ENCODE results near the gene CORO1C.

The CORO1C gene

DNA sequence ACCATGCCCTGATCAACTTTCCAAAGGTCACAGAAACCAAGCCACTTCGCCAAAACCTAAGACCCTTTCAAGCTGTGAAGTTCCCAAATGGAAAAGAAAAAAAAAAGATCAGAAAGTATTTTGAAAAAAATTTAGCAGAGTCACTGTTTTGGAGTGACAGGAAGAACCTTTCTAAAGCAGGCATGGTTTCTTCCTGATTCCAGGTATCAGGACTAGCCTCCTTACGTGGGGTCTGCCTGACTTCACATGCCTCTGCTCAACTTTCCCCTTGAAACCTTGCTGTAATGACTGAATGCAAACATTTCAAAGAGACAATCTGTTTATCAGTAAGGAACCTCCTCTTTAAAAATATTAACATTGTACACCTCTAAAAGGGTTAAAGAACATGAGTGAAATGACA lies 9.5 kb downstream of the CORO1C start:
- no peak for DNase-seq (ENCODE audit: low spot score)
- H3K27ac ChIP-seq: peak overlapping the region; percentile 68
- TF ChIP-seq, protein P1, sequence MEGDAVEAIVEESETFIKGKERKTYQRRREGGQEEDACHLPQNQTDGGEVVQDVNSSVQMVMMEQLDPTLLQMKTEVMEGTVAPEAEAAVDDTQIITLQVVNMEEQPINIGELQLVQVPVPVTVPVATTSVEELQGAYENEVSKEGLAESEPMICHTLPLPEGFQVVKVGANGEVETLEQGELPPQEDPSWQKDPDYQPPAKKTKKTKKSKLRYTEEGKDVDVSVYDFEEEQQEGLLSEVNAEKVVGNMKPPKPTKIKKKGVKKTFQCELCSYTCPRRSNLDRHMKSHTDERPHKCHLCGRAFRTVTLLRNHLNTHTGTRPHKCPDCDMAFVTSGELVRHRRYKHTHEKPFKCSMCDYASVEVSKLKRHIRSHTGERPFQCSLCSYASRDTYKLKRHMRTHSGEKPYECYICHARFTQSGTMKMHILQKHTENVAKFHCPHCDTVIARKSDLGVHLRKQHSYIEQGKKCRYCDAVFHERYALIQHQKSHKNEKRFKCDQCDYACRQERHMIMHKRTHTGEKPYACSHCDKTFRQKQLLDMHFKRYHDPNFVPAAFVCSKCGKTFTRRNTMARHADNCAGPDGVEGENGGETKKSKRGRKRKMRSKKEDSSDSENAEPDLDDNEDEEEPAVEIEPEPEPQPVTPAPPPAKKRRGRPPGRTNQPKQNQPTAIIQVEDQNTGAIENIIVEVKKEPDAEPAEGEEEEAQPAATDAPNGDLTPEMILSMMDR (conservative IDR thresholded peaks at IDR 0.05; ENCODE audit: low read depth): no peak
- ChIA-PET CTCF (interaction anchor here (0.7 to 1.4 kb wide), 2 partner anchors 40 to 57 kb away, joined by 4 read pairs; no protein-coding TSS in a partner anchor), POLR2A (ENCODE audit: low non-redundant PET) (interaction anchor here (0.6 kb wide), 1 partner anchor 82 kb away, joined by 4 read pairs; no protein-coding TSS in a partner anchor)

DNA sequence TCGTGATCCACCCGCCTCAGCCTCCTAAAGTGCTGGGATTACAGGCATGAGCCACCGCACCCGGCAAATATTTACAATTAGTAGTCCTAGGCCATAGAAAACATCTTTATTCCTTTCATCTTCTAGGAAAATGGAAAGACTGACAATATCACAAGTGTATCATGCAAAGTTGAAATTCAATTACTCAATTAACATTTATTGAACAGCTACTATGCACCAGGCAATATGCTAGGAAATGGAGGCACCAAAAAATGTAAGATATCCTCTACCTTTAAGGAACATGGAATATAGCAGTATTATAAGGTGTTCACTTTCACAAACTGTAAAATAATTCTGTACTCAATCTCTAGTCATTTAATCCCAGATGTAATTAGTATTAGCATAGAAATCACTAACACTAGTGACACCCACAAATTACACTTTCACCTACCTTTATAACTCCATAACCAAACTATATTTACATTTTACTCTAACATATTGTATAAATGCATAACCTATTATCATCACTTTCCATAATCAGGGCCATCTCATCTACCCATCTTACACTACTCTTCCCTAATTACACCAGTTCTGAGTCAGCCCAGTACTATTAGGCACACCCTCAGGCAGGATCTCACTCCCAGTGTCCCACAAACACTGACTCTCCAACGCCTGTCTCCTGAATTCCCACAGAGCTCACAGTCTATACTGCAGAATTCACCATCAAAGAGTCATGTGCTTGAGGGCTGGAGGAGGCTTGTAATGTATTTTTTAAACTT lies 10.4 kb downstream of the CORO1C start:
- DNase-seq (ENCODE audit: low spot score): peak; percentile 71
- ChIA-PET CTCF (interaction anchor here (0.7 to 1.4 kb wide), 2 partner anchors 41 to 56 kb away, joined by 4 read pairs; no protein-coding TSS in a partner anchor), POLR2A (ENCODE audit: low non-redundant PET) (interaction anchor here (0.6 kb wide), 1 partner anchor 82 kb away, joined by 4 read pairs; no protein-coding TSS in a partner anchor)
- peak overlapping the region; percentile 14; the same call in 1 of the 2 replicates for H3K27ac ChIP-seq
- TF ChIP-seq, protein P1 (conservative IDR thresholded peaks at IDR 0.05; ENCODE audit: low read depth): no peak

DNA sequence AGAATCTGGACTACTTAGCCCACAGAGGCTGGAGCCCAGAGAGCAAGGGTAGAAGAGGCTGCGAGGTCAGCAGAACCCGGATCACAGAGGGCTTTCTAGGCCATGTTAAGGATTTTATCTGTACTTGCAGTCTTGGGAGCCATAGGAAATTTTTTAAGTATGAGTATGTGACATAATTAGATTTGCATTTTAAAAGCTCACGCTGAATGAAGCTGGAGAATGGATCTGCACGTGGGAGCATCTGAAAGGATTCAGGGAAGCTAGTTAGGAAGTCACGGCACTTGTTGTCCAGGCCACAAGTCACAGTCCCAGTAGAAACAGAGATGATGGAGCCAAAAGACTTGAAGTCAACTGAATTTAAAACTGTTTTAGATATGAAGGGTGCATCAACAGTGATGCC lies 14.1 kb downstream of the CORO1C start:
- DNase-seq (ENCODE audit: low spot score): no peak
- ChIA-PET POLR2A (ENCODE audit: low non-redundant PET) (no interaction called here), CTCF (interaction anchor here (0.8 kb wide), 1 partner anchor 15 kb away, joined by 4 read pairs; no protein-coding TSS in a partner anchor)
- TF ChIP-seq, protein P1 (conservative IDR thresholded peaks at IDR 0.05; ENCODE audit: low read depth): no peak
- H3K27ac ChIP-seq: no peak overlapping the region; the same call in 1 of the 2 replicates

DNA sequence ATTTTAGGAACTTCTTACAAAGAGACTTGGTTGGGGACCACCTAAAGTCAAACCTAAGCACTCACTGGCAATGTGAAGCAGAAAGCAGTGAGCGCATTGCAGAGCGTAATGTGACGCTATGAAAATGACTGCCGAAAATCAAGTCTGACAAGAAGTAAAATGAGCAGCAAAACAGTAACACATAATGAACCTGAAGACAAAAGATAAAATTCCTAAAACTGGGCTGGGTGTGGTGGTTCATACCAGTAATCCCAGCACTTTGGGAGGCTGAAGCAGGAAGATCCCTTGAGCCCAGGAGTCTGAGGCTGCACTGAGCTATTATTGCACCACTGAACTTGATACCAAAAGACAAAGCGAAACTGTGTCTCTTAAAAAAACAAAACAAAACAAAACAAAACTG lies 16.5 kb downstream of the CORO1C start:
- CTCF ChIA-PET: interaction anchor here (0.5 to 0.6 kb wide), 2 partner anchors 9 to 62 kb away, joined by 3 to 4 read pairs; no protein-coding TSS in a partner anchor
- H3K27ac ChIP-seq: no peak overlapping the region
- TF ChIP-seq, protein P1 (conservative IDR thresholded peaks at IDR 0.05; ENCODE audit: low read depth): no peak
- POLR2A ChIA-PET (ENCODE audit: low non-redundant PET): no interaction called here
- DNase-seq (ENCODE audit: low spot score): no peak

DNA sequence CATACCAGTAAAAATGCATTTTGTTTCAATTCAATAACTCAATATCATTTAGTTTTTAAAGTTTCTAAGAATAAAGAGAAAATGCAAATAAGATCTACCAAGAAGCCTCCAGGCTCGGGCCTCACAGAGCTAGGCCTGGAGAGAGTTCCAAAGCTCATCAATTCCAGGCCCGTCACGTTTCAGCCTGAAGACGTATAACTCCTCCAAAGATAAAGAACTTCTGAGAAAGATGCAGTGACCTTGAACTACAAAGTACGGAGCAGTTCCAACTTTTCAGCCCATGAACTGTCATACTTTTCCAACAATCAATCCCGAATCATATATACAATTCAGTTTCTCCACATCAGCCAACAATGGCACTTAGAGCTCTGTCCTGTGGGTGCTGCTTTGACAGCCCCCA lies 17.8 kb downstream of the CORO1C start:
- CTCF ChIA-PET: no interaction called here
- POLR2A ChIA-PET (ENCODE audit: low non-redundant PET): no interaction called here
- no peak for DNase-seq (ENCODE audit: low spot score)
- TF ChIP-seq, protein P1 (conservative IDR thresholded peaks at IDR 0.05; ENCODE audit: low read depth): no peak
- no peak overlapping the region for H3K27ac ChIP-seq

DNA sequence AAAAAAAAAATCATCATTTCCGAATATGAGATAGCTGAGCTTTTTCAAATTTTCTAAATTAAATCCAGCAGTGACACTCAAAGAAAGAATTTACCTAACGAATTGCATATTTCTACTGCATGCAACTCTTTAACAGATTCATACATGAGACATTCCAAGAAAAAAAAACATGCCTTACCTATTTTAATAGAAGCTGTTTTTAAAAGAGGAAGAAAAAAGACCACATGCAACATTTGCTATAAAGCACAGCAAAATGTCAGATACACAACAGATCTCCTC lies 18.5 kb downstream of the CORO1C start:
- TF ChIP-seq, protein P1 (conservative IDR thresholded peaks at IDR 0.05; ENCODE audit: low read depth): no peak
- DNase-seq (ENCODE audit: low spot score): no peak
- H3K27ac ChIP-seq: no peak overlapping the region
- POLR2A ChIA-PET (ENCODE audit: low non-redundant PET): interaction anchor here (0.6 kb wide), 1 partner anchor 25 kb away, joined by 4 read pairs; no protein-coding TSS in a partner anchor
- CTCF ChIA-PET: no interaction called here
